Activated B cell treated with CpG ODN at 0.5 μM for 24 hours (primary cell): Measurements from ENCODE around the gene FEV. TPM values are rescaled to one million over a fixed set of nuclear protein-coding genes. Genes with fewer than 3 reads are reported as not detected.

Source experiments
- ATAC-seq: fragments of 200-7000 bp; cut with Tn5 transposase; one replicate; pipeline ENCODE4 v1.10.0; 2021; ENCODE audit warnings: low read depth, mild to moderate bottlenecking, moderate library complexity
- CTCF ChIA-PET: fragments of 350-600 bp; sonication (Branson Sonifier 250); formaldehyde crosslinking; loops from one replicate; lab custom pipeline; 2021; ENCODE audit warnings: antibody characterized with exemption; lab: Charles Lee
- POLR2A ChIA-PET: fragments of 350-600 bp; sonication (Branson Sonifier 250); formaldehyde crosslinking; loops from one replicate; lab custom pipeline; 2021; ENCODE audit warnings: antibody characterized with exemption; lab: Charles Lee
- DNase-seq: peaks from one replicate; pipeline ENCODE4 v3.0.0; 2022
- H3K27ac Mint-ChIP-seq: one replicate; pipeline ENCODE4 v1.8.0; 2020; ENCODE audit warnings: mixed read lengths
- H3K27me3 Mint-ChIP-seq: one replicate; pipeline ENCODE4 v1.8.0; 2021; ENCODE audit warnings: mixed read lengths
- H3K36me3 Mint-ChIP-seq: one replicate; pipeline ENCODE4 v1.8.0; 2021; ENCODE audit warnings: low read depth, mixed read lengths
- H3K4me1 Mint-ChIP-seq: one replicate; pipeline ENCODE4 v1.8.0; 2021; ENCODE audit warnings: mixed read lengths
- H3K4me3 Mint-ChIP-seq: one replicate; pipeline ENCODE4 v1.8.0; 2020; ENCODE audit warnings: mild to moderate bottlenecking, mixed read lengths
- H3K9me3 Mint-ChIP-seq: one replicate; pipeline ENCODE4 v1.8.0; 2020; ENCODE audit warnings: mixed read lengths
- CTCF ChIP-seq: fragments of 200-600 bp; IDR thresholded peaks from one replicate; pipeline ENCODE4 v1.8.0; 2022; ENCODE audit warnings: antibody characterized with exemption, mild to moderate bottlenecking
- intact Hi-C: fragments of 100-400 bp; cut with micrococcal nuclease; formaldehyde crosslinking; loops from one replicate; pipeline ENCODE4 v1.15.1; 2024
- total RNA-seq: library from RNA; stranded (reverse); gene quantifications from 2 replicates; pipeline ENCODE4 v1.2.3, GENCODE V29; 2022

FEV gene
- total RNA-seq, 1 donor from 2014 or later = not detected

GRCh38 chr2:218961229-218961628 lies 23.8 kb downstream of the FEV start:
- DNase-seq (no peak), ATAC-seq (no peak)
- intact Hi-C loops = loop anchor here (5.0 kb wide), 1 partner anchor 346 kb away; the partner anchor contains the start of gene PTPRN
- no peaks in the 10 kb centered on the region for H3K36me3 Mint-ChIP-seq
- peaks cover 15% of the 10 kb centered on the region for H3K4me1 Mint-ChIP-seq
- H3K27ac Mint-ChIP-seq = no peak overlapping the region
- H3K9me3 Mint-ChIP-seq = no peaks in the 10 kb centered on the region
- ChIA-PET CTCF (no interaction called here), POLR2A (no interaction called here)
- TF ChIP-seq CTCF = no peak
- peak overlapping the region; percentile 36 for H3K4me3 Mint-ChIP-seq
- peaks cover 61% of the 10 kb centered on the region for H3K27me3 Mint-ChIP-seq

- Mint-ChIP-seq H3K27me3 (peaks cover 56% of the 10 kb centered on the region), H3K9me3 (no peaks in the 10 kb centered on the region), H3K27ac (no peak overlapping the region), H3K36me3 (no peaks in the 10 kb centered on the region), H3K4me3 (peak overlapping the region; percentile 53), H3K4me1 (peaks cover 15% of the 10 kb centered on the region)
- no peak for TF ChIP-seq CTCF
- ATAC-seq (no peak), DNase-seq (no peak)
- ChIA-PET POLR2A (no interaction called here), CTCF (no interaction called here)
- intact Hi-C loops = loop anchor here (5.0 kb wide), 1 partner anchor 347 kb away; the partner anchor contains the start of gene PTPRN
Measured at GRCh38 chr2:218960309-218961165, 24.4 kb downstream of the FEV start.

- Mint-ChIP-seq H3K9me3 (no peaks in the 10 kb centered on the region), H3K4me1 (peaks cover 15% of the 10 kb centered on the region), H3K4me3 (no peak overlapping the region), H3K36me3 (no peaks in the 10 kb centered on the region), H3K27ac (no peak overlapping the region), H3K27me3 (peaks cover 55% of the 10 kb centered on the region)
- ATAC-seq = no peak
- intact Hi-C loops = loop anchor here (1.0 to 5.0 kb wide), 2 partner anchors 84 to 347 kb away; partner anchors contain the start of gene PTPRN
- CTCF ChIA-PET = interaction anchor here (1.2 to 2.1 kb wide), 2 partner anchors 21 to 84 kb away, joined by 5 to 6 read pairs; no protein-coding TSS in a partner anchor
- no peak for DNase-seq
- POLR2A ChIA-PET = interaction anchor here (0.9 kb wide), 1 partner anchor 62 kb away, joined by 3 read pairs; no protein-coding TSS in a partner anchor
- no peak for TF ChIP-seq CTCF
Measured at GRCh38 chr2:218959761-218960308, 25.1 kb downstream of the FEV start.

- Mint-ChIP-seq H3K27me3 (peaks cover 55% of the 10 kb centered on the region), H3K4me1 (peaks cover 15% of the 10 kb centered on the region), H3K36me3 (no peaks in the 10 kb centered on the region), H3K9me3 (no peaks in the 10 kb centered on the region), H3K4me3 (peak within 1 kb of the TSS; percentile 69), H3K27ac (no peak within 1 kb of the TSS)
- POLR2A ChIA-PET = interaction anchor here (0.6 to 0.9 kb wide), 3 partner anchors 50 to 482 kb away, joined by 3 to 4 read pairs (median 4); no protein-coding TSS in a partner anchor
- intact Hi-C loops = loop anchor here (1.0 kb wide), 1 partner anchor 83 kb away; no protein-coding TSS in a partner anchor
- CTCF ChIA-PET = interaction anchor here (1.2 to 2.1 kb wide), 2 partner anchors 21 to 83 kb away, joined by 5 to 6 read pairs; no protein-coding TSS in a partner anchor
- peak; percentile 66 for DNase-seq
- no peak for TF ChIP-seq CTCF
- ATAC-seq = peak; percentile 99
Measured at GRCh38 chr2:218959141-218959731, 25.7 kb downstream of the FEV start, which contains the start of gene CDK5R2. CDK5R2 (plus strand) TSS chr2:218959666; CDS start chr2:218959821, 155 bp downstream.
